AG09319 (cell line): ENCODE results near the gene SRRD.

Experiments used
- DNase-seq: peaks from one replicate; pipeline ENCODE4 v3.0.0-alpha.2; 2010; ENCODE audit warnings: low read depth; ENCODE audit errors: extremely low read depth
- CTCF ChIP-seq: IDR thresholded peaks from 2 replicates; pipeline ENCODE4 v1.5.1; 2011; ENCODE audit warnings: low read depth, mild to moderate bottlenecking, inconsistent platforms, low read length, moderate library complexity

SRRD gene

GRCh38 chr22:26484360-26484706 is 656 bp downstream of the SRRD start:
- DNase-seq, result no peak

GRCh38 chr22:26485013-26485412 is 1.3 kb downstream of the SRRD start:
- no peak for DNase-seq
- TF ChIP-seq CTCF, result no peak

More at GRCh38 chr22:26484360-26484706, 656 bp downstream of the SRRD start:
- no peak for TF ChIP-seq CTCF

- DNase-seq, result no peak
- TF ChIP-seq CTCF, result no peak
Measured at GRCh38 chr22:26485806-26486390, 2.2 kb downstream of the SRRD start.

- no peak for TF ChIP-seq CTCF
- no peak for DNase-seq
Measured at GRCh38 chr22:26486394-26486793, 2.7 kb downstream of the SRRD start.

- no peak for TF ChIP-seq CTCF
- no peak for DNase-seq
Measured at GRCh38 chr22:26487996-26488395, 4.3 kb downstream of the SRRD start.

GRCh38 chr22:26489447-26490036 is 5.9 kb downstream of the SRRD start:
- no peak for TF ChIP-seq CTCF
- DNase-seq, result no peak

- DNase-seq, result no peak
- TF ChIP-seq CTCF, result no peak
Measured at GRCh38 chr22:26492220-26492619, 8.5 kb downstream of the SRRD start.
